Measurements from ENCODE around the gene NBAS. TPM values are rescaled to one million over a fixed set of nuclear protein-coding genes. Genes with fewer than 3 reads are reported as not detected.
A peak's percentile ranks its signal among the peaks of the same experiment; 100 is the strongest.

The NBAS gene
- total RNA-seq, 1 experiment from 2014 or later, result 33.4 TPM

DNA sequence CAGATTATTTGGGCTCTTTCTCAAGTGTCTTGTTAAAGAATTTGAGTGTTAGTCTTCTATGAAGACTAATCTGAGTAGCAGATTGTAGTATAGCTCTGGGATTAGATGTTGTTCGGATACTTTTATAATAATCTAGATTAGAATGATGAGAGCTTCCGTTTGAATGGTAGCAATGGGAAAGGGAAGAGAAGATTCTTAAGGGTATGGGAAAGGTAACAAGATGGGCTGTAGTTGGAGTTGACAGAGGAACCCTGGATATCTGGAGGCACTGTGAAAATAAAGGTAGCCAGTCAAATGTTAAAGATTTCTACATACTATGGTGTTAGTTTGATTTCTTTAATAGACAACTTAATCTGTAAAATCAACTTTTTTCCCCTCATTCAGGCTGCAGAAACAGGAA lies 35.2 kb upstream of the NBAS start:
- Histone ChIP-seq H3K27me3 (replicated peaks) (no peaks in the 10 kb centered on the region), H3K9me3 (replicated peaks) (no peaks in the 10 kb centered on the region), H3K4me3 (no peak overlapping the region), H3K36me3 (peaks cover 74% of the 10 kb centered on the region), H3K4me1 (replicated peaks) (peaks cover 5% of the 10 kb centered on the region), H3K27ac (no peak overlapping the region)
- DNase-seq (ENCODE audit: low read depth in 1 of 2, low spot score in 2 of 2), result no peak

- peaks cover 70% of the 10 kb centered on the region for H3K36me3 ChIP-seq
- H3K4me1 ChIP-seq (replicated peaks), result peaks cover 9% of the 10 kb centered on the region
- no peak for DNase-seq (ENCODE audit: low read depth in 1 of 2, low spot score in 2 of 2)
- no peak overlapping the region for H3K27ac ChIP-seq
- no peaks in the 10 kb centered on the region for H3K27me3 ChIP-seq (replicated peaks)
- no peak overlapping the region for H3K4me3 ChIP-seq
- H3K9me3 ChIP-seq (replicated peaks), result no peaks in the 10 kb centered on the region
Observed at GRCh38 chr2:15595936-15596335, 34.8 kb upstream of the NBAS start.

DNA sequence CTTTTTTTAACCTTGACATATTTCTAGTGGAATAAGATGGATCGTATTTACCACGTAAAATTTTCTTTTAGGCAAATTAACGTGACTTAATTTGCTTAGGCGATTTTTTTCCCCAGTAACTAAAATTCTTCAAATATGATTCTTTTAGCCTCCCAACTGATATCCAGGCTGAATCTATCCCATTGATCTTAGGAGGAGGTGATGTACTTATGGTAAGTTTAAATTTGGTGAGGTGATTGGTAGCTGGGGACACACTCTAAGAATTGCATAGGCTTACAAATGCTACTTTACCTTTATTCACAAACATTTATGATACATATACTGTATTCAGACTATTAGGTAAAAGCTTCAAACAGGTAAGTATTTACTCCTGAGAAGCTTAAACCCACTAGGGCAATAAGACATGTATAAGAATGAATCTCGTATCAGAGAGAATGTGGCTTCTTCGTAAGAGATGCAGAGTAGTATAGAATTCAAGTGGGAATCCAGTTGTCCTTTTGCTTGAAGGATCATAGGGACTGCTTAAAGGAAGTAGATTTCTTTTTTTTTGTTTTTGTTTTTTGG lies 34.3 kb upstream of the NBAS start:
- Histone ChIP-seq H3K4me3 (no peak overlapping the region), H3K27ac (no peak overlapping the region), H3K4me1 (replicated peaks) (peaks cover 10% of the 10 kb centered on the region), H3K9me3 (replicated peaks) (no peaks in the 10 kb centered on the region), H3K36me3 (peaks cover 66% of the 10 kb centered on the region), H3K27me3 (replicated peaks) (no peaks in the 10 kb centered on the region)
- DNase-seq (ENCODE audit: low read depth in 1 of 2, low spot score in 2 of 2), result no peak

GRCh38 chr2:15594291-15595256 lies 33.4 kb upstream of the NBAS start:
- H3K27ac ChIP-seq, result no peak overlapping the region
- peaks cover 58% of the 10 kb centered on the region for H3K36me3 ChIP-seq
- H3K27me3 ChIP-seq (replicated peaks), result no peaks in the 10 kb centered on the region
- DNase-seq (ENCODE audit: low read depth in 1 of 2, low spot score in 2 of 2), result no peak
- H3K4me3 ChIP-seq, result no peak overlapping the region
- no peaks in the 10 kb centered on the region for H3K9me3 ChIP-seq (replicated peaks)
- peaks cover 10% of the 10 kb centered on the region for H3K4me1 ChIP-seq (replicated peaks)

DNA sequence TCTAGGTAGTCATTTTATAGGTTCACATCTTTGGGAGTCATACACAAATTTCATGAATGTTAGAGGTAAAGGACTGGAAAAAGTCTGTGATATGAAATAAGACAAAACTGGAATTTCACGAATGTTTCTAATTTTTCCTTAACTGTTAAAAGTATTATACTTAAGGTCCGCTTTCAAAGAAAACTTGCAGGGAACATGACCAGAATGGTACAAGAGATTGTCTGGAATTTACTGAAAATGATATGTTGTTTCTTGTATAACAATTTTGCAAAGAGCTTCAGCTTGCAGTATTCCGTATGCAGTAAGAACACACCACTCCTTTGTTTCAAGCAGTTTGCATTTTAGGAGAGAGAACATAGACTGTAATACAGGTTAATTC lies 32.2 kb upstream of the NBAS start:
- H3K36me3 ChIP-seq, result peaks cover 49% of the 10 kb centered on the region
- H3K27ac ChIP-seq, result no peak overlapping the region
- H3K9me3 ChIP-seq (replicated peaks), result no peaks in the 10 kb centered on the region
- peaks cover 10% of the 10 kb centered on the region for H3K4me1 ChIP-seq (replicated peaks)
- no peak for DNase-seq (ENCODE audit: low read depth in 1 of 2, low spot score in 2 of 2)
- H3K4me3 ChIP-seq, result no peak overlapping the region
- H3K27me3 ChIP-seq (replicated peaks), result no peaks in the 10 kb centered on the region

- Histone ChIP-seq H3K36me3 (peaks cover 34% of the 10 kb centered on the region), H3K9me3 (replicated peaks) (no peaks in the 10 kb centered on the region), H3K4me3 (peak within 1 kb of the TSS; percentile 89), H3K27ac (peak within 1 kb of the TSS; percentile 71), H3K27me3 (replicated peaks) (no peaks in the 10 kb centered on the region), H3K4me1 (replicated peaks) (peaks cover 10% of the 10 kb centered on the region)
- peak; percentile 79 to 90 for DNase-seq (ENCODE audit: low read depth in 1 of 2, low spot score in 2 of 2)
Observed at GRCh38 chr2:15591692-15592463, 30.7 kb upstream of the NBAS start, which contains the start of gene DDX1. Gene DDX1, plus strand, starts transcription at chr2:15591868. Its CDS starts 66 bp downstream, at chr2:15591934.

- no peak for DNase-seq (ENCODE audit: low read depth in 1 of 2, low spot score in 2 of 2)
- Histone ChIP-seq H3K36me3 (peaks cover 29% of the 10 kb centered on the region), H3K27me3 (replicated peaks) (no peaks in the 10 kb centered on the region), H3K9me3 (replicated peaks) (no peaks in the 10 kb centered on the region), H3K27ac (peak overlapping the region; percentile 71), H3K4me3 (peak overlapping the region; percentile 89), H3K4me1 (replicated peaks) (peaks cover 10% of the 10 kb centered on the region)
Observed at GRCh38 chr2:15591373-15591691, 30.2 kb upstream of the NBAS start.

DNA sequence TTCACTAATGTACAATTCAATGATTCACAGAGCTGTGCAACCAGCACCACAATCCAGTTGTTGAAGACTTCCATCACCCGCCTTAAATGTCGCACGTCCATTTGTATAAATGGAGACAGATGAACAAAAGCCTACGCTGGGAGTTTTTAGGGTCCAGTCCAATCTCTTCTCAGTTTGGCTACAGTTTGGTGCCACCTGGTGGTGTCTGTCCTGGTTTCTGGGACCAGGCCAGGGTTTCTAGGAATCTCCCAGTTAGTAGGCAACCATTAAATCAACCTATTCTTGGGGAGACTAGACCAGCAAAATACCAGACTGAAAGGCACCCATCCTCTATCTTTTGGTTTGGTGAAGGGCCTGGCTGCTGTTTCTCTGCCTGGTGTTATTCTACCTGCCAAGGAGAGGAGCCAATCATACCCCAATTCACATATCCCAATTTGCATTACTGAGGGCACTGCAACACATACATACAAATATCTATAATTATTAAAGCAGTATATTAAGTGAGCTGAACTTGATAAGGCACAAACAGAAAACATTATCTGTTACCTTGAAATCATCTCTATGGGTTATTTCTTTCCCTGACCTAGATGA lies 27.3 kb upstream of the NBAS start:
- peaks cover 8% of the 10 kb centered on the region; the same call in 1 of the 2 replicates for H3K36me3 ChIP-seq
- no peak overlapping the region for H3K27ac ChIP-seq
- H3K4me1 ChIP-seq (replicated peaks), result peaks cover 10% of the 10 kb centered on the region
- DNase-seq (ENCODE audit: low read depth in 1 of 2, low spot score in 2 of 2), result peak; percentile 26 to 49
- H3K9me3 ChIP-seq (replicated peaks), result no peaks in the 10 kb centered on the region
- H3K4me3 ChIP-seq, result no peak overlapping the region
- H3K27me3 ChIP-seq (replicated peaks), result no peaks in the 10 kb centered on the region

- H3K27ac ChIP-seq, result no peak overlapping the region
- H3K27me3 ChIP-seq (replicated peaks), result no peaks in the 10 kb centered on the region
- H3K9me3 ChIP-seq (replicated peaks), result no peaks in the 10 kb centered on the region
- no peak overlapping the region for H3K4me3 ChIP-seq
- no peak for DNase-seq (ENCODE audit: low read depth in 1 of 2, low spot score in 2 of 2)
- H3K4me1 ChIP-seq (replicated peaks), result no peaks in the 10 kb centered on the region
- no peaks in the 10 kb centered on the region for H3K36me3 ChIP-seq
Observed at GRCh38 chr2:15584767-15585469, 23.8 kb upstream of the NBAS start.

GRCh38 chr2:15584316-15584715 lies 23.2 kb upstream of the NBAS start:
- Histone ChIP-seq H3K4me1 (replicated peaks) (no peaks in the 10 kb centered on the region), H3K27ac (no peak overlapping the region), H3K9me3 (replicated peaks) (no peaks in the 10 kb centered on the region), H3K36me3 (no peaks in the 10 kb centered on the region), H3K27me3 (replicated peaks) (no peaks in the 10 kb centered on the region), H3K4me3 (no peak overlapping the region)
- DNase-seq (ENCODE audit: low read depth in 1 of 2, low spot score in 2 of 2), result no peak

DNA sequence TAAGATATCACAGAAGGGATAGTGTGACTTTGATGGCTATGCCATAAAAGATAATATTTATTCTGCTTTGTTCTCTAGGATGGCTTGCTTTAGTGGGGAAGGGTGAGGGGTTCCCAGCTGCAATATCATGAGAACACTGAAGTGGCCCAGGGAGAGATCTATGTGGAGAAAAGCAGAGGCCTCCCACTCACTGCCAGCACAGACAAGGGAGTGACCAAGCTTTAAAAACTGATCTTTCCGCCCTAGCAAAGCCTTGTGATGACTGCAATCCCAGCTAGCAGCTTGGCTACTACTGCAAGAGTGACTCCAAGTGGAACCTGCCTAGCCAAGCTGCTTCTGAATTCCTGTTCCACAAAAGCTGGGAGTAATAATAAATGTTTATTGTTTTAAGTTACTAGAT lies 22.7 kb upstream of the NBAS start:
- Histone ChIP-seq H3K27me3 (replicated peaks) (no peaks in the 10 kb centered on the region), H3K4me3 (no peak overlapping the region), H3K4me1 (replicated peaks) (no peaks in the 10 kb centered on the region), H3K36me3 (no peaks in the 10 kb centered on the region), H3K27ac (no peak overlapping the region), H3K9me3 (replicated peaks) (no peaks in the 10 kb centered on the region)
- no peak for DNase-seq (ENCODE audit: low read depth in 1 of 2, low spot score in 2 of 2)

DNA sequence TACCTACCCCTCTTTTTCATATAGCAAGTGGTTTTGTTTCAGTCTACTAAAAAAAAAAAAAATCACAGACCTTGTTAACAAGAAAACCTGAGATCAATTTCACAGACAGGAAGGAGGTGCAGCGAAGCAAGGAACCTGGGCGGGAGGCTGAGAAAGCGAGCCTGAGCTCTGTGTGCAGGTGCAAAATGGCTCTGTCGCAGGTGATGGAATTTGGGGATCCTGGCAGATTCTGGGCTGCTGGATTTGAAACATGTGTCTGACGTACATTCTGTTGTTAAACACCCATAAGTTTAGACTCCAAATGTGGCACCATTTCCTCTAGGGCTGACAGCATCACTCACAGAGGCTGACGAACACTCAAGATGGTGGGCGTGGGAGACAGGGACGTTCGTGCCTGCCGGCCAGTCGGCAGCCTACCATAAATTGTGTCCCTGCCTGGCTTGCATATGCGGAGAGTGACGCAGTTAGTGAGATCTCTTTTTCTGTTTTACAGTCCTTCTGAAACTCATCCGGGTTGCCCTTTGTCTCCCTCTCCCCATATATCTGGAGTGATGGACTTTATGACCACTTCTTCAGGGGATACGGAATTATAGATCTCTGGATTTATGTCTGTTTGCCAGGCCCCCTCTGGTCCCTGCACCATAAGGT lies 21.7 kb upstream of the NBAS start:
- no peak for DNase-seq (ENCODE audit: low read depth in 1 of 2, low spot score in 2 of 2)

DNA sequence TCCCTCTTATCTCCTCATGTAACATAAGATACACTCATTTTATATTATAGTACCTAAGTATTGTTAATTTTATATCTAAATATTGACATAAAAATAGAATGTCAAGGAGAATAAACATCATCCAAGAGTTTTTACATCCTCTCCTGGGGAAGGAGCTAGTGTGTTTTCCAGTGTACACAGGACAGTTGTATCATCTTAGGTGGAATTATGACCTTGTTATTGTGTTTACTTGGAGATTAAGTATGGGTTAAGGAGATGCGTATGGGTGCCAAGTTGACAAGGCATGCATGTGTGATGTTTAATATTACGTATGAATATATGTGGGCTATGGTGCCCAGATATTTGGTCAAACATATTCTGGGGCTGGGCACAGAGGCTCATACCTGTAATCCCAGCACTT lies 19.3 kb upstream of the NBAS start:
- H3K27me3 ChIP-seq (replicated peaks), result no peaks in the 10 kb centered on the region
- no peaks in the 10 kb centered on the region for H3K4me1 ChIP-seq (replicated peaks)
- H3K4me3 ChIP-seq, result no peak overlapping the region
- no peaks in the 10 kb centered on the region for H3K9me3 ChIP-seq (replicated peaks)
- no peak overlapping the region for H3K27ac ChIP-seq
- no peak for DNase-seq (ENCODE audit: low read depth in 1 of 2, low spot score in 2 of 2)
- no peaks in the 10 kb centered on the region for H3K36me3 ChIP-seq

More for the DNA sequence above, 21.7 kb upstream of the NBAS start:
- no peaks in the 10 kb centered on the region for H3K36me3 ChIP-seq
- no peaks in the 10 kb centered on the region for H3K9me3 ChIP-seq (replicated peaks)
- no peak overlapping the region for H3K4me3 ChIP-seq
- H3K27me3 ChIP-seq (replicated peaks), result no peaks in the 10 kb centered on the region
- H3K27ac ChIP-seq, result no peak overlapping the region
- no peaks in the 10 kb centered on the region for H3K4me1 ChIP-seq (replicated peaks)
